Stimulated activated CD4-positive, alpha-beta T cell treated with anti-CD3 and anti-CD28 coated beads, Interleukin-4, amount 100 ng/mL, for 4 hours (primary cell): ENCODE measurements around the gene RBPJ.
"Not testable (repeated sequence)": the region's sequence is repeated elsewhere in the genome, so short reads cannot be mapped to it uniquely, and the experiment has no call there.

Experiments
- DNase-seq, 2 experiments: peaks; one replicate each; pipeline ENCODE4 v3.0.0-alpha.2; 2020

RBPJ gene

GRCh38 chr4:26377328-26378311 is 56.8 kb downstream of the RBPJ start:
- DNase-seq: no peak

GRCh38 chr4:26379837-26380236 is 59.0 kb downstream of the RBPJ start:
- DNase-seq: no peak

DNA sequence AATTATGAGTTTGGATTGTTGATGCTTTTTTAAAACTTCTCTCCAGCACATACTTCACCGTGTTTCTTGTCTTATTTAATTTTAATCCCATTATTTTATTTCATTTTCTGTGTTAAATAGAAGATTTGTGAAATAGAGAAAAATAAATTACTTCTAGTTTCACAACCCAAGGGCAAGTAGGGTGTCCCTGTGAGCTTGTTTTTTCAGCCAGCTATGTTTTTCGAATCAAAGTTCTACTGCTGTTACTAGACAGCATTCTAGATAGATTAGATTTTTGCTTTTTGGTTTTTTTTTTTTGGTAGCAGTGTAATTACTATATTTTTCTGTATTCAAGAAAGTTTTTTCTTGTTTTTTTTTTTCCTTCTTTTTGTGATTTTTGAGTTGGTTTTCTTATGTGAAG is 59.9 kb downstream of the RBPJ start:
- DNase-seq: no peak

- DNase-seq: no peak
Observed at GRCh38 chr4:26384380-26385057, 63.7 kb downstream of the RBPJ start.

DNA sequence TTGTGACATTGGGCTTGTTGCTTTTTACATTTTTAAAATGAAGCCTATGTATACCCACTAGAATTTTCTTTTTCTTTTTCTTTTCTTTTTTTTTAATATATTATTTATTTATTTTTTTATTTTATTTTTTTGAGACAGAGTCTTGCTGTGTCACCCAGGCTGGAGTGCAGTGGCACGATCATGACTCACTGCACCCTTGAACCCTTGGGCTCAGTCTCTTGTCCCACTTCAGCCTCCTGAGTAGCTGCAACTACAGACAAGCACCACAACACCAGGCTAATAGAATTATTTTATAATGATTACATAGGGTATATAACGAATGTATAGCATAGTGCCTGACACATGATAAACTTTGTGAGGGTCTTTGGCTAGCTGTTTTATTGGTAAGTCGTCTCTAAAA is 64.9 kb downstream of the RBPJ start:
- no peak for DNase-seq

- no peak for DNase-seq
Observed at GRCh38 chr4:26386386-26386785, 65.6 kb downstream of the RBPJ start.

GRCh38 chr4:26388671-26389070 is 67.9 kb downstream of the RBPJ start:
- no peak for DNase-seq

DNA sequence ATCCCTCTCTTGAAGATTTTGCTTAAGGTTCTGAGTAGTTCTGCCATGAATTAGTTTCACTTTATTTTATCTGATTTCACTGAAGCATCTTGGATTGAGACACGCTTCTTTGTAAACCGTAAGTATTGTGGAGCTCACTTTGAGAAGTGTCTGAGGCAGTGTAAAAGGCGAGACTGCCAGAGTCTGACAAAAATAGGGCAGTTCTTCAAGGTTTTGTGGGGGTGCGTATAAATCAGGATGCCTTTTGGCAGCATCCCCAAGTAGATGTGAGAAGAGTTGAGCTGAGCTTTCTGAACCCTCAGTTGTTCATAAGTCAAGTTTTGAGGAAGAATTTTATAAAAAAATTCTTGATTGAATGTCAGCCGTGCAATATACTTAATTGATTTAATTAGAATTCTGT is 76.3 kb downstream of the RBPJ start:
- DNase-seq: no peak

DNA sequence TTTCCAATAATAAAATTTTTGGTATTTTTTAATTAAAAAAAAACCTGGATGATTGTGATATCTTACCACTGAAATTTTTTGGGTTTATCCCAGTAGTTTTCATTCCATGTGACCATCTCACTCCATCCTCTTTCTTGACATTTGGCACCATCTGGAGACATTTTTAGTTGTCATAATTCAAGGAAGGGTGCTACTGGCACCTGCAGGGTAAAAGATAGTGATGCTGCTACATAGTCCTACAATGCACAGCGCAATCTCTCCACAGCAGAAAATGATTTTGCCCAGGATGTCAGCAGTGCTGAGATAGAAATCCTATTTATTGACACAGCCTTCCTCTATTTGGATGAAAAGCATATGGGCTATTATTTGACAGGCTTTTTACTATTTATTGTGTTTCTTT is 79.3 kb downstream of the RBPJ start:
- no peak for DNase-seq

DNA sequence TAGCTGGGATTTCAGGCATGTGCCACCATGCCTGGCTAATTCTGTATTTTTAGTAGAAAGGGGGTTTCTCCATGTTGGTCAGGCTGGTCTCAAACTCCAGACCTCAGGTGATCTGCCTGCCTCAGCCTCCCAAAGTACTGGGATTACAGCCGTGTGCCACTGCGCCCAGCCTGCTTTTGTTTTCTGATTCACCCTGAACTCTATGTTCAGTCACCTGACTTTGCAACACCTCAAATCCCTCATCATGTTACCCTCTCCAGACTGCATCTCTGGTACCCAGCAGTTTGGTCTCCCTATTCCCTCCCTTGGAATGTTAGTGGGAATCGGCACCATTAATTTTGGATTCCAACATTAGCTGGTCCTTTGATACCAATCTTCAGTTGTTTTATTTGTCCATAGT is 81.2 kb downstream of the RBPJ start:
- not testable (repeated sequence) for DNase-seq

DNA sequence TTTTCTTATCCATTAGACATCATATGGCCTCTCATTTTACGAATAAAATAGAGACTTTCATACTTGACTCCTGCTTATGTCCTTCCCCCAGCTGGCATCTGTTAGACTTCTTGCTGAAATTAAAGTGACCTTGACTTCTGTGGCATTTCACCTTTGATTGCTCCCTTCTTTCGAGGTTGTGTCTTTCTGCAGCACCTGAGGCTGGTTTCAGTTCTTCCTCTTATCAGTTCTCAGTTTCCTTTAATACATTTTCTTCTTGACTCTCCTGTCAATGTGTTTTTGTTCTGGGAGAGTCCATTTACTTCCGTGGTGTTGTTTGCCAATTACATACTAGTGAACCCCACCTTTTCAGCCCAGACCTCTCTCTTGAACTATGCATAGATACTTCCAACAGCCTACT is 81.6 kb downstream of the RBPJ start:
- DNase-seq: no peak

DNA sequence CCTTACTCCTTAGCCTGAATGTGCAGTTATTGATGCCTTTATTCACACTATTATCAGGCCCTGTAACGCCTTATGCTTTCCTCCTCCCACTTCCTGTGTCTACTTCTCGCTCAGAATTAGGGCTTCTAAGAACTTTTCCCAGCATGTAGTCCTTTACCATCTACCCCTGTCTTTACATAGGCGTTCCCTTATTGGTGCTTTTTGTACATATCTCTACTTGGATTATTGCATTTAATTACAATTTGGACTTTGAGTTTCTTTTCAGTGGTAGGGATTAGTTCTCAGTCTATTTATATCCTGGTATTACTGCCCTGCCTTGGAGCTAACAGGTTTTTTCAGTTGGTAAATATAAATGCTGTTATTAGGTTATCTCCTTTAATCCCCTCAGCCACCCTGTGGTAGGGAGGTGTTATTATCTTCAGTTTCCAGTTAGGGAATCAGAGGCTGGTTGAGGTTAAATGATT is 84.0 kb downstream of the RBPJ start:
- no peak for DNase-seq

DNA sequence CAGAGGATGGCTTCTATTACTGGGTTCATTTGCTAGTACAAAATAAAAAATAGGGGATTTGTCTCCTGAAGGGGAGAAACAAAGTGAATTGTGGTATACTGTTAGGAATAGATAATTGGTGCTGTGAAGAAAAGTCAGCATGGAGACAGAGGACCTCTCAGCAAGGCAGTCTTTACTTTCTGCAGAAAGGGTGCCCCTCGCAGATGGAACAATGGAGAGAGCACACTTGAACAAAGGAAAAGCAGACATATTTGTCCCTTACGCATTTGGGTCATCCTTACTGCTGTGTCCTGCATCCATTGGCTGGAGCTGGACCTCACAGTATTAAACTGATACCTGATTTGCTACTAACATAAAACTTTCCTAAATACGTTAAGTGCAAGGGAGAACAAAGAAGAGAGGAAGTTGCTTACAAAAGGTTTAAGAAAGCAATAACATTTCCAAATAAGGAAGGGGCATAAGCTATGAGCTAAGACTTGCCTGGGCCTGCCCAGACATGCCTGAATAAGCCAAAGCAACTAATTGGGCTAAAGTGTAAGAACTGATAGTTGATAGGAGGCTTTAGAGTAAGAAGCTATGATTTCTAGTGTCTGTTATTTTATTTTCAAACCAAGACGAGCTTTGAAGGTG is 85.6 kb downstream of the RBPJ start:
- no peak for DNase-seq

DNA sequence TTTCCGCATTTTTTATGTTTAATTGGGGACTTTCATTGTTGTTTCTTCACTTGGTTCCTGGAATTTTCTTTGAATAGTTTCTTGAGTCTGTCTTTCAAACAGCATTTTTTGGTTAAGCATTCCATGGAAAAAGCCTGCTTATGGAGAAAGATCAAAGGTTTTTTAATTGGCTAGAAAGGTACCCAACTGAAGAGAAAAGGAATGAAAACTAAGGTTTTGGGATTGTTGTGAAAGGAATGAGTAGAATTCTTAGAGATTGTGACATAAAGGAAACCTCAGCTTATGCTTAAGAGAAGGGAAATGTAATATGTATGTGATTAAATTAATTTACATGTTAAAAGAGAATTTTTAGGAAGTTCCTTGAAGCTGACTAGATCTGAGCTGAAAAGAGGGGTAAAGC is 86.7 kb downstream of the RBPJ start:
- no peak for DNase-seq

DNA sequence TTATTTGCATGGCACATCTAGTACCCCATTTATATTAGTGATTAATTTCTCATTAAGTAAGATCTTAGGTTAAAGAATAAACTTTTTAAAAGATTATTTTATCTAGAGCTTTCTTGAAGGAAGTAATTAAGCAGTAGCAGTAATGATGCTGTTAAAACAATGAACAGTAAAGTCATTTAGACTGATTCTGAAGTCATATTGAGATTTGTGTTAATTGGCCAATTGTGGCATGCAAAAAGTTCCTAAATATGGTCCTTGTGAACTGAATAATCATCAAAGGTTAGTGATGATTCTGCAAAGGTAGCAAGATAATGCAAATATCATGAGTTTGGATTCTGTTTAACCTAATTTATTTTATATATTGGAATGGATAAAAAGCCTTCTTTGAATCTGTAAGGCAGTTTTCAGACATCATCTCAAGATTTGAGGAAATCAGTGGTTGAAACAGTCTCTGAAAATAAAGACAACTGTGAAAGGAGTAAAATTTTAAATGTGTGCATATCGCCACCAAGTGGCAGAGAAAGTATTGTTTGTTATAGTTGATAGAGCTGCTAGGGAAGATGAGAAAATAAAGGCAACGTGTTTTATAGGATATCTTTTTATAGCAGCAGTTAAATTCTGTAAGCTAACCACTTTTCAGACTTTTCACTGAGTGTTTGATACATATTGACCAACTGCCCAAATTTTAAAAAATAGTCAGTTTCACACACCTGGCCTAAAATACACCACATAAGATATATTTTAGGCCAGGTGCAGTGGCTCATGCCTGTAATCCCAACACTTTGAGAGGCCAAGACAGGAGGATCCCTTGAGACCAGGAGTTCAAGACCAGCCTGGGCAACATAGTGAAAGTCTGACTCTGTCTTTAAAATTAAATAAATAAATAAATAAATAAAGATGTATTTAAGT is 89.8 kb downstream of the RBPJ start:
- DNase-seq: no peak

DNA sequence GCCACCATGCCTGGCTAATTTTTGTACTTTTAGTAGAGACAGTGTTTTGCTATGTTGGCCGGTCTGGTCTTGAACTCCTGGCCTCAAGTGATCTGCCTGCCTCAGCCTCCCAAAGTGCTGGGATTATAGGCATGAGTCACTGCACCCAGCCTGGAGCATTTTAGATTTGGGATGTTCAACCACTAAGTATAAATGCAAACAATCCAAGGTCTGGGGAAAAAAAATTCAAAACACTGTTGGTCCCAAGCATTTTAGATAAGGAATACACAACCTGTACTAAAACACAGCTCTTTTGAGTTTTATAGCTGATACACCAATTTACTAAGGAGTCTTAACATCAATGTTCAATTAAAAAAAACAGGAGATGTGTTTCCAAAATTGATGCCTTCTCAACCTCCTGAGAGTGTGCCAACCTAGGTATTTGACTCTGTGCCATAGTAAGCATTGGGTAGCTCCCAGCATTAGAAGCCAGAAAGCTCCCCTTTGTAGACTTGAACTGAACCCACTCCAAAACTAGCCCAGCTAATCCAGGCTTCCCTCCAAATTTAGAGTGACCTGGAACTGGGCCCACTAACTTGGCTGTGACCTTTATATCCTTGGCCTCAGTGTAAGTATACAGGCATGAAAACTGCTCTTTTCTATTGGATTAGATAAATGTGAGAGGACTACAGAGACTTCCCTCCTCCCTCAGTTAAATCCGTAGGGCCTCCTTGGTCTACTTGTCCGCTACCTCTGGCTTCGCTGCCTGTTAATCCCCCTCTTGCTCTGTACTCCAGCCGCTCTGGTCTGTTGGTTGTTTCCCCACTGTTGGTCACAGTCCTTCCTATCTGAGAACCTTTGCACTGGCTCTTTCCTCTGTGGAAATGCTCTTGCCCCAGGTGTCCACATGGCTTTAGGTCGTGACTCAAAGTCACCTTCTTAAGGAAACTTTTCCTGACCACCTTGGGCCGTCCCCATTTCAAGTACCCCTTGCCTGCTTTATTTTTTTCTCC is 91.9 kb downstream of the RBPJ start:
- DNase-seq: no peak

DNA sequence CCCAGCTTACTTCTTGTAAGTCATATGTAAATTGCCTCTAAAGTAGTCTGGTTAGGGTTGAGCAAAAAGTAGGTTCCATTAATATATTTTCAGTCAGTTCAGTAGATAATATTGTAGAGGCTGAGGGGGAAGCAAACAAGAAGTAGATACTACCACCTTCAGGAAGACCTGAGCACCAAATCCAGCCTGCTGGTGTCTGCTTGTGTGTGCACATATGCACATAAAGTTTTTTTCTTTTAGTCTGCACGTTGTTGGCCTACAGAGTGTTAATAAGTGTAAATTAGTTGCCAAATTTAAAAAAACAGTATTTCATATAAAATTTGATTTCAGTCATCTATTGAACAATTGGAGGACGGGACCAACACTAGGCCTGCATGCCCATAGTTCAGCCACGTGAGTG is 92.8 kb downstream of the RBPJ start:
- no peak for DNase-seq

DNA sequence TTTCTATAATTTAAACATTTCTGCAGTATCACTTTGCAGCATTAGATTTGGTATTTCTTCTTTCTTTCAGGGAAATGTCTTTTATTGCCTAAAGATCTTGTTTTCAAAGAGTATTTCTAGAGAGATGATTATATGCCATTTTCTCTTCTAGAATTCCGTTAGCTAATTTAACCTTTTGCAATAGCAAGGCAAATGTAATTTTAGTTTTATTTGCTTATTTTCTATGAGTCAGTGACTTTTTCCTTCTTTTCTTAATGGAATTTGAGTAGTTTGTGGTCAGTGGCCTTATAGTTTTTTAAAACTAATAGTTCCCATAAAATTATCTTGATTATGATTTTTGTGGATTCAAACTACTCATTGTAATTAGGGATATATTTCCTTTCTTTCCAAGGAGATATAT is 97.3 kb downstream of the RBPJ start:
- DNase-seq: no peak

- no peak for DNase-seq
Observed at GRCh38 chr4:26418850-26419249, 98.0 kb downstream of the RBPJ start.

DNA sequence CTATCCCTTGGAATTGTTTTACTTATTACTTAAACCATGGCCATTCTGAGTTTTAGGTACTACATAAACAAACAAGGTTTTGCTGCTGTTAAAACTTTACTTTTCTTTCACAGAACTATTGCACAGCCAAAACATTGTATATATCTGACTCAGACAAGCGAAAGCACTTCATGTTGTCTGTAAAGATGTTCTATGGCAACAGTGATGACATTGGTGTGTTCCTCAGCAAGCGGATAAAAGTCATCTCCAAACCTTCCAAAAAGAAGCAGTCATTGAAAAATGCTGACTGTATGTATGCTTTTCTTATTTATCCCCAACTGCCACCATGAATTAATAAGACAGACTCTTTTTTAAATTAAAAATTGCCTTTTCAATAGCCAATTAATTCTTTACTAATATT is 99.6 kb downstream of the RBPJ start:
- DNase-seq: no peak

DNA sequence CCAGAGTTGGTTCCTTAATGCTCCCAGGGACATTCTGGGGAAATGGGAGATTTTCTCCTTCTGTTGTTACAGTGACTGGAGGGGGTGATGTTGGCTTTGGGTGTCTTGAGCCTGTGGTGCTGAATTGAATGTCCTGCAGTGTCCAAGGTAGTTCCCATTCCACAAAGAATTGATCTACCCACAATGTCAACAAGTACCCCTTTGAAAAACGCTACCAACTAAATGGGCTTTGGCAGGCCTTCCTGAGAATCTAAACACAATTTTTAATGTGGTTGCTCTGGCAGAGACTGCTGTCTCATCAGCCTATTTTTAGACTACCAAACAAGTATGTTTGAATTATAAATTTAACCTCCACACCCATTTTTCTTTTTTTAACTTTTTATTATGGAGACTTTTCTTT is 100.1 kb downstream of the RBPJ start:
- no peak for DNase-seq
